GM12878 (cell line): ENCODE results near the gene NUMB.

Experiments
- EZH2 ChIP-seq: IDR thresholded peaks from 2 replicates; pipeline ENCODE4 v1.6.1; 2012; ENCODE audit warnings: low read depth, mild to moderate bottlenecking, control low read depth, inconsistent platforms, low read length, borderline replicate concordance; ENCODE audit not compliant: control insufficient read depth
- POLR2A ChIP-seq: IDR thresholded peaks from 2 replicates; pipeline ENCODE4 v1.6.1; 2011; ENCODE audit warnings: low read depth, mild to moderate bottlenecking, low read length
- TF ChIP-seq, protein P1 (sequence below): IDR thresholded peaks from 2 replicates; pipeline ENCODE4 v1.6.1; 2011; ENCODE audit warnings: mild to moderate bottlenecking, low read depth, low read length, moderate library complexity; ENCODE audit not compliant: insufficient replicate concordance
- TF ChIP-seq, protein P2 (sequence below), 3 experiments: IDR thresholded peaks in 2 of 3; conservative IDR thresholded peaks in 1 of 3; 2 replicates each; pipeline ENCODE4 v1.5.1; 2011; ENCODE audit warnings: low read depth in 3 of 3, low read length in 3 of 3, mild to moderate bottlenecking in 3 of 3, control low read depth in 2 of 3, moderate library complexity in 2 of 3, inconsistent platforms in 1 of 3, mixed read lengths in 1 of 3; ENCODE audit not compliant: control insufficient read depth in 2 of 3, insufficient read depth in 1 of 3; ENCODE audit errors: extremely low read depth in 1 of 3
- TF ChIP-seq, protein P3 (sequence below): IDR thresholded peaks from 2 replicates; pipeline ENCODE4 v1.6.1; 2012; ENCODE audit warnings: low read depth, low read length, improper control_type of control experiment

DNA sequence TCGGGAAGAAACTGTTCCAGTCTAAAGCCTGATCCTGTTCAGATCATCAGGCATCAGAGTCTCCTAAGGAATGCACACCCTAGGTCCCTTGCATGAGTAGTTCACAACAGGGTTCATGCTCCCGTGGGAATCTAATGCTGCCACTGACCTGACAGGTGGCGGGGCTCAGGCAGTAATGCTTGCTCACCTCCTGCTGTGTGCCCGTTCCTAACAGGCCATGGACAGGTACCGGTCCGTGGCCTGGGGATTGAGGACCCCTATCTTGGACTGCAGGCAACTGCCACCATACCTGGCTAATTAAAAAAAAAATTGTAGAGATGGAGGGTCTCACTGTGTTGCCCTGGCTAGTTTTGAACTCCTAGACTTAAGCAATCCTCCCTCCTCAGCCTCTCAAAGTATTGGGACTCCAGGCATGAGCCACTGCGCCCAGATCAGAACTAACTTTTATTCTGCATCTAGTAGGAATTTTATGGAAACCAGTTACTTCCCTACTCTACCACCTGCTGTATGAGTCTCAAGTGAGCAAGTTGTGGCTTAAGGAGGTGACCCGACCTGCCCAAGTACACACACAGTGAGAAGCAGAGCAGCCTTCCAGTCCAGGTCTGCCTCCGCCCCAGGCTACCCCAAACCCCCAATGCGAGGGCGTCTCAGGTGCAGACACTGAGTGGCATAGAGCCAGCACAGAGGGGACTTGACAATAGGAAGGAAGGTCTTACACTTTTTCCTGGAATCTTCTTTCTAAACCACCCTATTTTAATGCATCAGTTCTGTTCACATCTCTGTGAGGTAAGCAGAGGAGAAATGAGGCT, 223.6 kb downstream of the NUMB start:
- TF ChIP-seq POLR2A: no peak
- TF ChIP-seq, protein P1, sequence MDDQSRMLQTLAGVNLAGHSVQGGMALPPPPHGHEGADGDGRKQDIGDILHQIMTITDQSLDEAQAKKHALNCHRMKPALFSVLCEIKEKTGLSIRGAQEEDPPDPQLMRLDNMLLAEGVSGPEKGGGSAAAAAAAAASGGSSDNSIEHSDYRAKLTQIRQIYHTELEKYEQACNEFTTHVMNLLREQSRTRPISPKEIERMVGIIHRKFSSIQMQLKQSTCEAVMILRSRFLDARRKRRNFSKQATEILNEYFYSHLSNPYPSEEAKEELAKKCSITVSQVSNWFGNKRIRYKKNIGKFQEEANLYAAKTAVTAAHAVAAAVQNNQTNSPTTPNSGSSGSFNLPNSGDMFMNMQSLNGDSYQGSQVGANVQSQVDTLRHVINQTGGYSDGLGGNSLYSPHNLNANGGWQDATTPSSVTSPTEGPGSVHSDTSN: no peak
- TF ChIP-seq, protein P2, sequence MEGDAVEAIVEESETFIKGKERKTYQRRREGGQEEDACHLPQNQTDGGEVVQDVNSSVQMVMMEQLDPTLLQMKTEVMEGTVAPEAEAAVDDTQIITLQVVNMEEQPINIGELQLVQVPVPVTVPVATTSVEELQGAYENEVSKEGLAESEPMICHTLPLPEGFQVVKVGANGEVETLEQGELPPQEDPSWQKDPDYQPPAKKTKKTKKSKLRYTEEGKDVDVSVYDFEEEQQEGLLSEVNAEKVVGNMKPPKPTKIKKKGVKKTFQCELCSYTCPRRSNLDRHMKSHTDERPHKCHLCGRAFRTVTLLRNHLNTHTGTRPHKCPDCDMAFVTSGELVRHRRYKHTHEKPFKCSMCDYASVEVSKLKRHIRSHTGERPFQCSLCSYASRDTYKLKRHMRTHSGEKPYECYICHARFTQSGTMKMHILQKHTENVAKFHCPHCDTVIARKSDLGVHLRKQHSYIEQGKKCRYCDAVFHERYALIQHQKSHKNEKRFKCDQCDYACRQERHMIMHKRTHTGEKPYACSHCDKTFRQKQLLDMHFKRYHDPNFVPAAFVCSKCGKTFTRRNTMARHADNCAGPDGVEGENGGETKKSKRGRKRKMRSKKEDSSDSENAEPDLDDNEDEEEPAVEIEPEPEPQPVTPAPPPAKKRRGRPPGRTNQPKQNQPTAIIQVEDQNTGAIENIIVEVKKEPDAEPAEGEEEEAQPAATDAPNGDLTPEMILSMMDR (IDR thresholded peaks at IDR 0.05 in 2 of 3, conservative IDR thresholded peaks at IDR 0.05 in 1 of 3; ENCODE audit: control insufficient read depth in 2 of 3, extremely low read depth in 1 of 3, insufficient read depth in 1 of 3, low read depth in 3 of 3, low read length in 3 of 3): no peak
- TF ChIP-seq EZH2: no peak
- TF ChIP-seq, protein P3, sequence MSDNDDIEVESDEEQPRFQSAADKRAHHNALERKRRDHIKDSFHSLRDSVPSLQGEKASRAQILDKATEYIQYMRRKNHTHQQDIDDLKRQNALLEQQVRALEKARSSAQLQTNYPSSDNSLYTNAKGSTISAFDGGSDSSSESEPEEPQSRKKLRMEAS: no peak
